GM19467 (cell line): Measurements from ENCODE around the gene CACNA1I.

Experiments
- ATAC-seq: cut with Tn5 transposase; IDR thresholded peaks from one replicate; pipeline ENCODE4 v1.9.1; 2021; ENCODE audit warnings: mild to moderate bottlenecking, moderate library complexity; ENCODE audit not compliant: unreplicated experiment

Gene CACNA1I

GRCh38 chr22:39535357-39535725 lies 35.2 kb upstream of the CACNA1I start:
- ATAC-seq = no peak

- no peak for ATAC-seq
Observed at GRCh38 chr22:39535831-39536449, 34.6 kb upstream of the CACNA1I start.

GRCh38 chr22:39536711-39537110 lies 33.8 kb upstream of the CACNA1I start:
- no peak for ATAC-seq

- no peak for ATAC-seq
Observed at GRCh38 chr22:39537975-39538374, 32.6 kb upstream of the CACNA1I start.

GRCh38 chr22:39543095-39543494 lies 27.5 kb upstream of the CACNA1I start:
- ATAC-seq = no peak

- ATAC-seq = no peak
Observed at GRCh38 chr22:39545386-39546365, 24.9 kb upstream of the CACNA1I start.

- no peak for ATAC-seq
Observed at GRCh38 chr22:39546889-39547586, 23.5 kb upstream of the CACNA1I start.

- no peak for ATAC-seq
Observed at GRCh38 chr22:39547587-39547947, 23.0 kb upstream of the CACNA1I start.

- no peak for ATAC-seq
Observed at GRCh38 chr22:39553429-39553828, 17.1 kb upstream of the CACNA1I start.

- no peak for ATAC-seq
Observed at GRCh38 chr22:39554151-39554550, 16.4 kb upstream of the CACNA1I start.

GRCh38 chr22:39556970-39557841 lies 13.3 kb upstream of the CACNA1I start:
- no peak for ATAC-seq

- no peak for ATAC-seq
Observed at GRCh38 chr22:39558254-39558727, 12.3 kb upstream of the CACNA1I start.

GRCh38 chr22:39558950-39559349 lies 11.6 kb upstream of the CACNA1I start:
- ATAC-seq = no peak

- no peak for ATAC-seq
Observed at GRCh38 chr22:39559456-39560105, 11.0 kb upstream of the CACNA1I start.

- ATAC-seq = no peak
Observed at GRCh38 chr22:39560127-39560526, 10.4 kb upstream of the CACNA1I start.

- ATAC-seq = no peak
Observed at GRCh38 chr22:39562839-39563489, 7.6 kb upstream of the CACNA1I start.

GRCh38 chr22:39563571-39564428 lies 6.8 kb upstream of the CACNA1I start:
- no peak for ATAC-seq

- no peak for ATAC-seq
Observed at GRCh38 chr22:39565414-39565944, 5.1 kb upstream of the CACNA1I start.
